ENCODE measurements around the gene GNA12.
"Not testable (repeated sequence)": the region's sequence is repeated elsewhere in the genome, so short reads cannot be mapped to it uniquely, and the experiment has no call there.

The GNA12 gene

GRCh38 chr7:2709553-2710285, 134.4 kb downstream of the GNA12 start:
- DNase-seq = peak; percentile 80

- no peak for DNase-seq
Measured at GRCh38 chr7:2708547-2709310, 135.4 kb downstream of the GNA12 start.

GRCh38 chr7:2708041-2708440, 136.1 kb downstream of the GNA12 start:
- DNase-seq = no peak

GRCh38 chr7:2707481-2707880, 136.6 kb downstream of the GNA12 start:
- DNase-seq = no peak

GRCh38 chr7:2706685-2707126, 137.4 kb downstream of the GNA12 start:
- no peak for DNase-seq

- no peak for DNase-seq
Measured at GRCh38 chr7:2705371-2706096, 138.6 kb downstream of the GNA12 start.

GRCh38 chr7:2702594-2702957, 141.5 kb downstream of the GNA12 start:
- DNase-seq = no peak

GRCh38 chr7:2701832-2702593, 142.1 kb downstream of the GNA12 start:
- no peak for DNase-seq

- DNase-seq = no peak
Measured at GRCh38 chr7:2701424-2701823, 142.7 kb downstream of the GNA12 start.

- DNase-seq = no peak
Measured at GRCh38 chr7:2700141-2700850, 143.8 kb downstream of the GNA12 start.

- DNase-seq = no peak
Measured at GRCh38 chr7:2699289-2699620, 144.9 kb downstream of the GNA12 start.

GRCh38 chr7:2698581-2699288, 145.4 kb downstream of the GNA12 start:
- peak; percentile 66 for DNase-seq

GRCh38 chr7:2694122-2694436, 150.0 kb downstream of the GNA12 start:
- not testable (repeated sequence) for DNase-seq

GRCh38 chr7:2693420-2694121, 150.5 kb downstream of the GNA12 start:
- not testable (repeated sequence) for DNase-seq

- no peak for DNase-seq
Measured at GRCh38 chr7:2692543-2692942, 151.6 kb downstream of the GNA12 start.

- DNase-seq = not testable (repeated sequence)
Measured at GRCh38 chr7:2691932-2692439, 152.1 kb downstream of the GNA12 start.

GRCh38 chr7:2691011-2691707, 152.9 kb downstream of the GNA12 start:
- no peak for DNase-seq

- no peak for DNase-seq
Measured at GRCh38 chr7:2689951-2690705, 154.0 kb downstream of the GNA12 start.

- DNase-seq = no peak
Measured at GRCh38 chr7:2689343-2689847, 154.7 kb downstream of the GNA12 start.

Measured in activated CD8-positive, alpha-beta memory T cell treated with anti-CD3 and anti-CD28 coated beads, Interleukin-2, amount 50 U/mL, for 4 hours (primary cell).